ENCODE data around the gene MGST3.
"Not testable (repeated sequence)": the region's sequence is repeated elsewhere in the genome, so short reads cannot be mapped to it uniquely, and the experiment has no call there.

Gene MGST3

DNA sequence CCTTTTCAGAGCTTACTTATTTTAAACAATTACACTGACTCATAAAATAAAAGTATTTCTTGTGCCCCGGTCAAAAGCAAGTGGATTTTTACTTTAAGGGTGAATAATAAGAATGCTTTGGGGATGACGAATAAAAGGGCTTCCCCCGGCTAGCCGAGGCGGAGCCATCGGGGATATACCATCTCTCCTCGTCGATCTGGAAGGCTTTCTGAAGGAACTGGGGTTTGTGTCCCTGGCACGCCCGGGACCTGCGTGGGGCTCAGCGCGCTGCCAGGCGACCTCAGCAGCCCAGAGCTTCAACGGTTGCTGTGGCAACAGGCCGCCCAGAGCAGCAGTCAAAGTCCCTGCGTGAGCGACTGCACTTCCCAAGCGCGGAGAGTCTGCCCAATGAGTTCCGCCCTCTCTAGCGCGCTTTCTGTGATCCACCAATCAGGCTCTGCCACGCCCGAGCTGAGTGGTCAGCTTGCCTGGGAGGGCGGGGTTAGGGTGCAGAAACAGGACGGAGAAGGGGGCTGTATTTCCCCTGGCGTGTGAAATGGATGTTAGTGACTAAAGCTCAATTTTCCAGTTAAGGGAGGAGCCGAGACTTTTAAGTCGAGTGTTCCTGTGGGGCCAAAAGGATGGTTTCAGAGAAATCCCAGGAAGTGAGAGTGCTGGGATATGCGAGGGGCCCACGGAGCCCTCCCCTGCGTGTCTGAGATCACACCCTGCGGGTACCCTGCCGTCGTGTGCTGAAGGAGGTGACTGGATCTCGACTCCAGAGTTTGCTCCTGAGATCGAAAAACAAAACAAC lies 33.0 kb upstream of the MGST3 start:
- DNase-seq (ENCODE audit: low read depth) = peak; percentile 97
- H3K4me3 ChIP-seq (ENCODE audit: low read depth, low read length) = peak overlapping the region; percentile 62
- TF ChIP-seq, protein P1, sequence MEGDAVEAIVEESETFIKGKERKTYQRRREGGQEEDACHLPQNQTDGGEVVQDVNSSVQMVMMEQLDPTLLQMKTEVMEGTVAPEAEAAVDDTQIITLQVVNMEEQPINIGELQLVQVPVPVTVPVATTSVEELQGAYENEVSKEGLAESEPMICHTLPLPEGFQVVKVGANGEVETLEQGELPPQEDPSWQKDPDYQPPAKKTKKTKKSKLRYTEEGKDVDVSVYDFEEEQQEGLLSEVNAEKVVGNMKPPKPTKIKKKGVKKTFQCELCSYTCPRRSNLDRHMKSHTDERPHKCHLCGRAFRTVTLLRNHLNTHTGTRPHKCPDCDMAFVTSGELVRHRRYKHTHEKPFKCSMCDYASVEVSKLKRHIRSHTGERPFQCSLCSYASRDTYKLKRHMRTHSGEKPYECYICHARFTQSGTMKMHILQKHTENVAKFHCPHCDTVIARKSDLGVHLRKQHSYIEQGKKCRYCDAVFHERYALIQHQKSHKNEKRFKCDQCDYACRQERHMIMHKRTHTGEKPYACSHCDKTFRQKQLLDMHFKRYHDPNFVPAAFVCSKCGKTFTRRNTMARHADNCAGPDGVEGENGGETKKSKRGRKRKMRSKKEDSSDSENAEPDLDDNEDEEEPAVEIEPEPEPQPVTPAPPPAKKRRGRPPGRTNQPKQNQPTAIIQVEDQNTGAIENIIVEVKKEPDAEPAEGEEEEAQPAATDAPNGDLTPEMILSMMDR (IDR thresholded peaks at IDR 0.05; ENCODE audit: insufficient read depth, low read depth, low read length, missing control alignments) = no peak

DNA sequence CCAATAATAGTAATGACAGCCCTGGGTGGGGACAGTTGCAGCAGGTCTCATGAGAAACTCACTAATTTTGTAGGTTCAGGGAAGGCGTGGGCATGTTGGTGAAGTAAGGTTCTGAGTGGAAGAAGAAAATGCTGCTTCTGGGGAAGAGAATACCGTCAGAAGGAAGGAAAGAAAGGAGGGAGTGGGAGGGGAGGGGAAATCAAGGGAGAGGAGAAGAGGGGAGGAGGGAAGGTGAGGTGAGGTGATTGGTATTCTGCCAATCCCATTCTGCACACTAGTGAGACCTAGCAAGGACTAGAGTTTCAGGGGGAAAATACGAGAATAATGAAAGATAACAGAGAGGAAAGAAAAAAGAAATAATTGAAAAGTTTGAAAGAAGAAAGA lies 32.4 kb upstream of the MGST3 start:
- no peak for DNase-seq (ENCODE audit: low read depth)
- H3K4me3 ChIP-seq (ENCODE audit: low read depth, low read length) = peak overlapping the region; percentile 62
- TF ChIP-seq, protein P1 (IDR thresholded peaks at IDR 0.05; ENCODE audit: insufficient read depth, low read depth, low read length, missing control alignments) = no peak

DNA sequence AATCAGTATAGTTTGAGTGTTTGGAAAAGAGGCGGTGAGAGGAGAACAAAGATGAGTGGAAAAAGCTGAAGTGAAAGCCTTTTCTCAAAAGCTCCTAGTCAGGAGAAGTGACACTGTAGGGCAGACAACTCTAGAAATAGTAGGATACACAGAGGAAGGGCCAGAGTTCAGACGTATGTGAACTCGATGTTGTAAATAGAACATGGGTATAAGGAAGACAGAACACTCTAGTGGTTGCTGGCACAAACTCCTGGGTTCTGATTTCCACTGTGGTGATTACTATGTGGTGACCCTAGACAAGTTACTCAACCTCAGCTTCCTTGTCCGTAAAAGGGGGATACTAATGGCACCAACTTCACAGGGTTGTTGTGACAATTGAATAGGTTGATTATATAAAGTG lies 30.2 kb upstream of the MGST3 start:
- no peak overlapping the region for H3K4me3 ChIP-seq (ENCODE audit: low read depth, low read length)
- TF ChIP-seq, protein P1 (IDR thresholded peaks at IDR 0.05; ENCODE audit: insufficient read depth, low read depth, low read length, missing control alignments) = no peak
- DNase-seq (ENCODE audit: low read depth) = no peak

DNA sequence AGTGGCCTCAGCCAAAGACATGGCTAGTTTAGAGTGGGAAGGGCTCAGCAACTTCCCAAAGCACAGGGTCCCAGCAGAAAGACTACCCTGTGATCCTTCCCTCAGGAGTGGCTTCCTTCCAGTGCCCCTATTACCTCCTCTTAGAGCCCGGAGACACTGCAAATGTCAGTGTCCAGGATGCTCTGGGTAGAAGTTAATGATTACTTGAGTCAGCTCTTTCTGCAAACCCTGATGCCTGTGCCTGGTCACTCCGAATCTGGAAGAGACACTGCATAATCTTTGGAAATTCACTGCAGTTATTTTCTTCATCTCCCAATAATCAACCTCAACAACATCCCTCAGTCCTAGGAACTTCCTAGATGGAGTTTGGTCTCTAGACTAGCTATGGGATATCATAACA lies 27.2 kb upstream of the MGST3 start:
- DNase-seq (ENCODE audit: low read depth) = no peak
- H3K4me3 ChIP-seq (ENCODE audit: low read depth, low read length) = no peak overlapping the region
- TF ChIP-seq, protein P1 (IDR thresholded peaks at IDR 0.05; ENCODE audit: insufficient read depth, low read depth, low read length, missing control alignments) = no peak

DNA sequence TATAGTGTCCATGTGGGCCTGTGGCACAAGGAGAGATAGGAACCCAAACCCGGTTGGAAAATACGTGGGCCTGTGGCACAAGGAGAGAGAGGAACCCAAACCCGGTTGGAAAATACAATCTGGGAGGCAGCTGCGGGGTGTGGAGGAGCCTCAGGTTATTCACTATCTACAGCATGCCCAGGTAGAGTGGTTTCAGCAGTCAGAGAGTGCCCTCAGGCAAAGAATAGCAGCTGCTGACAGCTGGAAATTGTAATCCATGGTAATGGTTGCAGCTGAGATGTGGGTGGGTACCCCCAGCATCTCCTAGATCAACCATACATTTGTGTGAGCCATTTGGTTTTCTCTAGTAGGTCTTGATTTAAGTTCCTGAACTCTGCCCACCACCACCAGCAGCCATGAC lies 25.8 kb upstream of the MGST3 start:
- TF ChIP-seq, protein P1 (IDR thresholded peaks at IDR 0.05; ENCODE audit: insufficient read depth, low read depth, low read length, missing control alignments) = no peak
- DNase-seq (ENCODE audit: low read depth) = no peak
- H3K4me3 ChIP-seq (ENCODE audit: low read depth, low read length) = no peak overlapping the region

DNA sequence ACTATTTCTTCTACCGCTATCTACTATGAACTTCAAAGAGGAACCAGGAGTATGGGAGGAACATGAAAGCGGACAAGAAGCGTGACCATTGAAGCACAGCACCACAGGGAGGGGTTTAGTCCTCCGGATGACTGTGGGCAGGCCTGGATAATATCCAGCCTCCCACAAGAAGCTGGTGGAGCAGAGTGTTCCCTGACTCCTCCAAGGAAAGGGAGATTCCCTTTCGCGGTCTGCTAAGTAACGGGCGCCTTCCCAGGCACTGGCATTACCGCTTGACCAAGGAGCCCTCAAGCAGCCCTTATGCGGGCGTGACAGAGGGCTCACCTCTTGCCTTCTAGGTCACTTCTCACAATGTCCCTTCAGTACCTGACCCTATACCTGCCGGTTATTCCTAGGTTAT lies 24.4 kb upstream of the MGST3 start:
- H3K4me3 ChIP-seq (ENCODE audit: low read depth, low read length); DNase-seq (ENCODE audit: low read depth): not testable (repeated sequence)

DNA sequence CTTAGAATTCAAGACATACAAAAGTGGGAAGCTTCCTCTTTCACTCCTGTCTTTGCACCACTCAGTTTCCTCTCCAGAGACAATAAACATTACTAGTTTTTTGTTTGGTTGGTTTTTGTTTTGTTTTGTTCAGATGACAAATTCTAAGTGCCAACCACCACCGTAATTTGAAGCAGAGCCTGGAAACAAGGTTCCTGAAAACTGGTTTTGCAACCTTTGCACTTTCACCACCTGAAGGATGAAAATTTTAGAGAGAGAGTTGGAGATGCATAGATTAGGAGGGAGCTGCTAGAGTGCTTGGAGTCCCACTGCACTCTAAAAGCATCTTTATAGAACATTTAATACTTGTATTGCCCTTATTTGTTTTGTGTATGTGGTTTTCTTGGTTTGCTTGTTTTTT lies 20.2 kb upstream of the MGST3 start:
- H3K4me3 ChIP-seq (ENCODE audit: low read depth, low read length) = no peak overlapping the region
- TF ChIP-seq, protein P1 (IDR thresholded peaks at IDR 0.05; ENCODE audit: insufficient read depth, low read depth, low read length, missing control alignments) = no peak

More for the DNA sequence above, 20.2 kb upstream of the MGST3 start:
- no peak for DNase-seq (ENCODE audit: low read depth)
